DMS53 treated with DMSO at 0.1 percent for 48 hours (cell line): ENCODE data around the gene HS3ST3B1.

ENCODE experiments used
- DNase-seq: peaks from one replicate; lab custom pipeline; 2025; ENCODE audit not compliant: unreplicated experiment; lab: John Stamatoyannopoulos, UW

Gene HS3ST3B1

DNA sequence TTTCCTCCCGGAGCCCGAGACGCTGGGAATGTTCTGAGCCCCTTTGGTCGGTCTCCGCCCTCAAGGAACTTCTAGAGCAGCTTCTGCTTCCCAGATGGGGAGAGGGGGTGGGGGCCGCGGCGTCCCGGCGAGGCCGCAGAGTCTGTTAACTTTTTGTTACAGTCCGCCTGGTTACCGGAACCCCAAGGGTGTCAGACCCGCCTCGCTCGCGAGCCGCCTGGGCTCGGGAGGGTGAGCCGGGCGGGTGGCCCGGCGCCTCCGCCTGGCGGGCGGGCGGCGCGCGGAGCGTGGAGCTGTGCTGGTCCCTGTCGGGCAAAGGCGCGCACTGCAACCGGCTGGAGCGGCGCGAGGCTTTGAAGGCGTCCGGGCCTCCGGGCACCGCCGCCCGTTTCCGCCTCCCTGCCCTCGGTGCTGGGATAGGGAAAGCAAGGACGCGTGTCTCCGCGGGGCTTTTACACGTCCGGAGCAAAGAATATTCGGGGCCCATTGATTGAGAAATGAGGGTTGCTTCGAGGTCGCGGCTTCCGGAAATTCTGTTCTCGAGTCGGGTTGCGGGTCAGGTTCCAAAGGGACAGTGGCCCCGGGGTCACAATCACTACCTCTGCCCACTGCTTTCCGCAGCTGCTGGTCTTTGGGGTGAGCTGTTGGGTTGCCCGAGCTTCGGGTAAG lies 1.7 kb downstream of the HS3ST3B1 start:
- no peak for DNase-seq

DNA sequence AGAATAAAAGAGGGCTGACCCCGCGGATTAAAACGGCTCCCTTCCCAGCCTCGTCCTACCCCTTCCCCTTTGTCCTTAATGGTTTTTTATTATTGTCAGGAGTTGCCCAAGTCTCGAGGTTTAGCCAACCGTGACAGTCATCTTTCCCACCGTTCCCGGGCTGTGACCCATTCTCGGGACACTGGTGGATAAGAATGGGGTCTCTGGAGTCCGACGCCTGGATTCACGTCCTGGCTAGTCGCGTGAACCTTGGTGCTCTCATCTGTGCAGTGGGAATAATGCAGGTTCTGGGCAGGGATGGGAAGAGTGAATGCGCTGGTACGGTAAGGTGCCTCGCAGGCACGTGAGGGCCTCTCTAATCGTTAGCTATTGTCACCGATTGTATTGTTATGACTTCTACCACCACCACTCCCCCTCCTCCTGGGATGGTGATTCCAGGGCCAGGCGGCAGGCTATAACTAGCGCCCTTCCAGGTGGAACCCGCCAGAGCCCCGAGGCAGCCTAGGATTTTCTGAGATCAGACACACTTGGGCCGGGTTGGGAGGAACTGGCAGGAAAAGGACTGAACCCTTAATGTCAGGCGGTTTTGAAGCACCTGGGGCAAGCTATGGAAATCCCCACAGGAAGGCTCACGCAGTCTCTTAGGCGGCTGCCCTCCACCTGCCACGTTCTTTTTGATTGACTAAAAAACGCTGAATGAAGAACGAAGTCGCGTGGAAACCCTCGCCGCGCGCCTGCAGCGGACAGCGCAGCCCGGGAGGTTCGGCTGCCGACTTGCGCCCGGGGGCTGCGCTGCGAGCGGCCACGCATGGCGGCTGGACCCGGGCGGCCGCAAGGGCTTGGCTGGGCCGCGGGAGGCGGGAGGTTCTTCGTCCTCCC lies 2.7 kb downstream of the HS3ST3B1 start:
- DNase-seq: no peak

DNA sequence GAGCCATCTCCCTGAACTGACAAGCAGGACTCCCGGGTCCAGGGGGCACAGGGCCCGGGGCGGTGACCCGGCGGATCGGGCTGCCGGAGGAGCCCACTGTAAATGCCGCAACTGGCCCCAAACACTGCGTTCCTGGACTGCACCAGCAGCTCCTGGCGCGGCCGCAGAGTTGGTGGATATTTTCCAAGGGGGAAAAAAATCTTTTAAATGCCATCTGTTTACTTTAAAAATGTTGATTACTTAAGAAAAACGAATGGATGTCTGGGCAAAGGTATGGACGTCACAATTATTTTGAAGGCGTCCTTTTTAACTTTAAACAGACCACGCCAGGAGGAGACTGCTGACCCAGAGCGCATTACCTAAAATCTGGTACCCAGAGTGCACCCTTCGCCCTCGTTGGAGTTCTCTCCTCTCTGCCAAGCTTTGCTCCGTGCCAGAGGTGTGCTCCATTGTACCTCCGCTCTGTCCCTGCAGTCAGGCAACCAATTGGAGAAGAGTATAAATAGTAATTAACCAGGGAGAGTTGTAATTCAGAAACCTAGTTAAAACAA lies 3.4 kb downstream of the HS3ST3B1 start:
- DNase-seq: no peak

DNA sequence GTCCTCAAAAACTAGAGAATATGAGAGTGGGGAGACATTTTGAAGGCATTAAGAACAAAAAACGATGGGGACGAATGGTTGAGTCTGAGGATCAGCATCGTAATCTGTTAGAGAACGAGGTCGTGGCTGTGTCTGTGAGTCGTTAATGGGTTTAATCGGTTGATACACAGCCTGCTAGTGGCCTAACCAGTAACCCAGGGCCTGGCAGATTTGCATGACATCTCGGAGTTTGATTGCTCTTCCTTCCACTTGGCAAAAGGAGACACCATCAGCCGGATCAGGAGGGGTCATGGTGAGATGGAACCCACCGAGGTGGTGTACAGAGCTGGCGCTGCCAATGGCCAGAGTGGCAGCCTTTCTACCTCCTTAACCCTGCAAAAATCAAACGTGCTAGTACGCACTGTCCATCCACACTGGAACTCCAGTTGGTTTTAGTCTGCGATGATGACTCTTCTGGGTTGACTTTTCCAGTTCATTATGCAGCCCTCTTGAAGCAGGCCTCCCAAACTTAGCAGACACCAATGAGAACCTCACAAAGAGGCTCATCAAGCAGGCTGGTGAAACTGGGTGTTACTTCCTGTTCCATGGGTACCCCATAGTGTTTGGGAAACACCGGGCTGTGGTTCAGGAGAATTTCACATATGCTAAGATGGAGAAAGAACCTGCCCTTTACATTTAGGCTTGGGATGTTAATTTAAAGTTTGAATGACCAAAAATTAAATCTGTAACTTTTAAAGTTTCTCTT lies 4.1 kb downstream of the HS3ST3B1 start:
- no peak for DNase-seq

DNA sequence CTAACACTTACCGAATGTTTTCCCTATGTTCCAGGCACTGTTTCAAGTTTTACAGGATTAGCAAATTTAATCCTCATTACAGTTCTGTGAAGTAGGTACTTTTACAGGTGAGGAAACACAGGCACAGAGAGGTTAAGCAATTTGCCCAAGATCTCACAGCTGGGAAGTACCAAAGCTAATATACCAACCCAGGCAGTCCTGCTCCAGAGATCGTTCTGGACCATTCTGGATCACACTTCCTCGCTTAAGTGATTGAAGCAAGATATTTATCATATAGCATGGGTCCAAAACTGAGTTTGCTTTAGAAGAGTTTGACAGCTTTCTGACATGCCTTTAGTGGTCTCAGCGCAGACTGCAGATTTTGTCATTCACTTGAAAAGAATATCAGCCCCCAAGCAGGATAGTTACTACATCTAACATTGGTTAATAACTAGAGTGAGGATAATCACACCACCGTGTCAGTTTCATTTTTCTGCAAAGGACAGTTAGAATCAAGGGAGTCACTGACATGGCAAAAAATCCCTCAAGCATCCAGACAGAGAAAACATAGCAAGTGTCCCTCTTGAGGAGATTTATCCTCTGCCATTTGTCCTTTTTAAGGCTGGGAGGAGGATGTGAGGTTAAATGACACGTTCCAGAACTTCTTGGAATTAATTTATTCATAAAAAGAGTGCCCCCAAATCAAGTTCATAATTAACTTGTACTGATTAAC lies 5.1 kb downstream of the HS3ST3B1 start:
- no peak for DNase-seq

DNA sequence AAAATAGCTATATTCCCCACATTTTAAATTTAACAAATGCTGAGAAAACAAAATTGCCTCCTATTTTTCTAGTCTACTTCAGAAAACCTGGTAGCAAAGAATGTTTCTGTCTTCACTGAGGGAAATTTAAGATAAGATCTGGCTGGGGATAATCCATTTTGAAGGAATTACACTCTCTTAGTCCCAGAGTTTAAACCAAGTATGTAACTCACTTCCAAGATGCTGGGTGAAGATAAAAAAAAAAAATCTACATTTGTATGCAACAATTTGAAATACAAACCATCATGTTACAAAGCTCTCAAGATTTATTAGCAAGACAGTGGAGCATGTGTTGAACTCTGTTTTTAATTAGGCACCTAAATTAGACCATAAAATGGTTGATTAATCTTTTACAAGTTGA lies 5.7 kb downstream of the HS3ST3B1 start:
- no peak for DNase-seq

DNA sequence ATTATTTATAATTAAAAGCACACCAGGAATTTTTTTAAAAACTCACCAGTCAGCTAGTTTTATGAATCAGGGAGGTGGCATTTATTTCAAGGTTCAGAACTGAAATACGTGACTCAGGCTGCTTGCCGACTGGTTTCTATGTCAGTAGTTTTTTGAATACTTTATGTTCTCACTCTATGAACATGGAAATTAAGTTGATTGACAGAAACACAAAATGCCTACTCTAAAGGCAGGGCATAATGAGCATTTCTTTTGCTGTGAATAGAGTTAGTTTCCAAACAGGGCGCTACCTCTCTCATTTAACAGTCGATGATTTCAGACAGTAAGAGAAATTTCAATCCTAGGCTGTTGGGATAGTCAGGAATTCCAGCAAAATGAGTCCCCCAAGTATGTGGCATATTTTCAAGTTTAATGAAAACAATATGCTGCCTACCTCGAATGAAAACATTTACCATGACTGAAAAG lies 6.7 kb downstream of the HS3ST3B1 start:
- no peak for DNase-seq

DNA sequence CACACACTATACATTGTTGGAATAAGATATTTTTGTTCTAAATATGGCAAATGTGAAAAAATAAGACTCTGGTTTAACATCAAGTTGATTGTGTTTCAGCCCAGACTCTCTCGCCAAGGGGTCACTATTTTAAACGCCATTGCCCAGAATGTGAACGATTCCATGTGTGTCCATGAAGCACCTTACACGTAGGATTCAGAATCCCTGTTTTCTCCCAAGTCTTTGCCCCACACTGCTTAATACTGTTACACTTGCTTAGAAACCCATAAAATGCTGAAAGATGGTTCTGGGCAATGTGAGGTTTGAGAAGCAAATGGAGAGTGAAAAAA lies 7.7 kb downstream of the HS3ST3B1 start:
- DNase-seq: no peak

DNA sequence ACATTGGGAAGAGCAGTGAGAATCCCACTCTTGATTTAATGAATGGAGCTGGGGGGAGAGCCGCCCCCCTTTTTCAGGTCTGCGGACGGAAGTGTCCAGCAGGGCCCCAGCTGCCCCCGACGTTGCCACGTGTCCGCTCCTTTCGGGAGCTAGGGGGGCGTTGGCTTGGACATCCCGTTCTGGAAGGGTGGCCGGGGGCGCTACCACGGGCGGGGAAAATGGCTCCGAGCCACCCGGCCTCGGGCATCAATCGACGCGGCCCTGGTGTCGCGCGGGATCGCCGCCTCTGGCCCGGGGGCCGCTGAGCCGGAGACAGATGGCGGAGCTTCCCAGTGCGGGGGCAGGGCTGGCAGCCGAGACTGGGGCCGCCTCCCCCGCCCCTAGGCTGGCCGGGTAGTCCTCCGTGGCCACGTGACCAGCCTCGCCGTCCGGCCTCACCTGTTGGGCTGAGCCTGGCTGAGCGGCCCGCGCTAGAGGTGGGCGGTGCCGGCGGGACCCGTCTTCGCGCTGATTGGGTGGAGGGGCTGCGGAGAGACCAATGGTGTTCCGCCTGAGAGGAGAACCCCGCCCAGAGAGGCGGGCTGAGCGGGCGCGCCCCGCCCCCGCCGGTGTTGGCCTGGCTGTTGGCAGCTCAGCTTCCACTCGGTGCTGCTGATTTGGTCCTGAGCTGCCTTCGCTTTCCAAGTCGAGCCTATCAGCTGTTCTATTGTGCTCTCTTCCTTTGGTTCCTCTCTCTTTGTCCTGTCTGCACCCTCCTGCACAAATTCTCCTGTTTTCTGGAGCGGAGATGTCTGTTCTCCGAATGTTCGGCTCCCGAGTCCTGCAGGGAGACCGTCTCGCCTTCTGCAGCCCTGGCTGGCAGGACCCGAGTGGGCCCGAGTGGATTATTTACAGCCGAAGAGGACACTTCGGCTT lies 8.3 kb downstream of the HS3ST3B1 start:
- DNase-seq: no peak

DNA sequence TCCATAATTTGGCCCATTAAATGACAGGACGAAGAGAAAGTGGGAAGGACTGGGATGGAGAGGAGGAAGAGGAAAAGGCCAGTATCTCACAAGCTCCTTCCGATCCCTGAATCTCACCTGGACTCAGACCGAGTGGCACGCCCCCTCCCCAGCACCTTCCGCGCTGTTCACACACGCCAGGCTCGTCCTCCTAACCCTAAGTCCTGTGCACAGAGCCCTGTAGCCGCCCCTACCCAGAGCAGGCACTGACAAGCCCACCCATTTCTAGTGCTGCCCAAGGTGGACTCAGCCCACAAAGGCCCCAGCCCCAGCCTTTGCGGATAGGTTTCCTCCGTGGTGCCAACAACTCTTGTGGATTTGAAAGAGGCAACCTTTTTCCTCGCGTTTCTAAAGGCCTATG lies 9.2 kb downstream of the HS3ST3B1 start:
- no peak for DNase-seq

DNA sequence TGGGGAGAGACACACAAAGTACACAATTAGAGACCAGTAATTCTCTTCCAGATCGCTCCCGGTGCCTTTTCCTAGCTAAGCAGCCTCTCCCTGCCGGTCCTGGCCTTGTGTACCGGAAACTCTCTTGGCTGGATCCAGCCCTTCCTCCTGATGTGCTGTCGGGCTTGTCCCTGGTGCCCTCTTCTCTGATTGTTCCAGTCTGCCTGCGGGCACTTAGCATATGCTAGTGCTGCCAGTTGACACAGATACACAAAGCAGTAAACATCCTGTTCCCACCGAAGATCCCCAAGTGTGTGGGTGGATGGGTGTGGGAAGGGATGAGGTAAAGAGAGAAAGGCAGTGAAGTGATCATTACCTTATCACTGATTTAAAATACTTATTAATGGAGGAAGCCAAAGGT lies 9.7 kb downstream of the HS3ST3B1 start:
- DNase-seq: no peak

DNA sequence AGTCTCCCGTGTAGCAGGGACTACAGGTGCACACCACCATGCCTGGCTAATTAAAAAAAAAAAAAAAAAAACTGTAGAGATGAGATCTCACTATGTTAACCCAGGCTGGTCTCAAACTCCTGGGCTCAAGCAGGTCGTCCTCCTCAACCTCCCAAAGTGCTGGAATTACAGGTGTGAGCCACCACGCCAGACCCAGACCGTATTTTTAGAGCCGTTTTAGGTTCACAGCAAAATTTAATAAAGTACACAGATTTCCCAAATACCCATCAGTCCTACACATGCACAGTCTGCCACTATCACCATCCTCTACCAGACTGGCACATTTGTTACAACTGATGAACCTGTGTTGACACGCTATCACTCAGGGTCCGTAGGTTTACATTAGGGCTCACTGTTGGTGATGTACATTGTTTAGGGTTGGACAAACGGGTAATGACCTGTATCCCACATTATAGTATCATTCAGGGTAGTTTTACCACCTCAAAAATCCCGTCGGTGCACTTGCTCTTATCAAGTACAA lies 10.4 kb downstream of the HS3ST3B1 start:
- no peak for DNase-seq

DNA sequence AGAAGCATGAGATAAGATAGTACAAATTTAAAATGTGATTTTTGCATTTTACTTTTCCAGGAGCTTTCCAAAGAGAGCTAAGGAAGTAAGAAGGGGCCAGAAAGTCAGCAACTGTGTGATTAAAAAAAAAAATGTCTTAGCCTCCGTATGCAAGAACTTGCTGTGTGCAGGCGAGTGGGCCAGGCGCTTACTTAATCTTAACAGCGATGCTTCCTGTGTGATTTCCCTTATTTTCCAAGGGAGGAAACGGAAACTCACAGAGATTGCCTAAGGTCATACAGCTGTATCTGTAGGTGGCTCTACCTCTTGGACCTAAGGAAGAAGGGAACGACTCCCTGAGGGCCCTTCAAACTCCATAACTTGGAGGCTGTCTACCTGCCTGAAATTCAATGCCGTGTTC lies 11.1 kb downstream of the HS3ST3B1 start:
- DNase-seq: no peak

DNA sequence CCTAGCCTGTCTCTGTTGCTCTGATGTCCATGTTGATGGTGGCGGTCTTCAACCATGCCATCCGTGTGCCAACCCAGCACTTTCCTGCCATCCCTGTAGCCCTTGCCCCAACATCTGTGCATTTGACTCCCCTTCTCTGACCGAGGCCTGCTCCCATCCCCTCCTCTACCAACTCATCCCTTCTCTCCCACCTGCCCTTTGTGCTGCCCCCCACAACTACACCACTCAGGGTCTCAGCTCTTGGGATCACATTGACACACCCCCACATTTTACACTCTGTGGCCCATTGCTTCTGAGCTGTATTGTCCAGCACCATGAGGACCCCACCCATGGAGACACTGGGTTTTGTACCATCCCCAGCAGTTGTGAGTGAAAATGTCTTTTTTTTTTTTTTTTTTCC lies 11.6 kb downstream of the HS3ST3B1 start:
- no peak for DNase-seq

DNA sequence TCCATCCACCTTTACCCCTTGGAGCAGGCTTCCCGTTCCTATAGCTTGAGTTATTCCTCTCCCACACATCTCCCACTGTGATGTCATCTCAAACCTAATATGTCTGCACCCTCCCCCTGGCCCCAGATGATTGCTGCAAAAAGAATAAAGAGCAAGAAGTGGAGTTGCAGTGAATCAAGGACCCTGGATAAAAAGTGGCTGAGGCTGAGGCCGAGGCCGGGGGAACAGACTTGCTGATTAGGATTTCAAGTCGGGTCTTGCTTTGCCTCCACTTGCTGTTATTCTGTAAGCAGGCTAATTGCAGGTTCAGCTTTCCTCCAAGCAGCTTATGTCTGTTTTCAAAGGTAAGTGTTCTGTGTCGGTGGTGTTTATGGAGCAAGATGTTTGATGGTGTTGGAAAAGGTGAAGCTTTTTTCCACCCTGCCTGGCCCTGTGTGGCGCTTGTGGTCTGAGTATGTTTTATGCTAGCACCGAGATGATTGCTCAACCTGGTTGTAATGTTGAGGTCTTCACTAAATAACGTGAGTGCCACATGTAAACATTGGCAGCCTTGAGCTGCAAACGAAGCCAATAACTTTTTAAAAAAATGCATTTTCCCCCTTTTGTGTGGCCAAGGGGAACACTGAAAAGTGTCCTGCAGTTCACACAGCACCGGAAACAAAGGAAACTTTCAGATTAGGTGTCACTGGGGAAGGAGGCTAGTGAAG lies 15.4 kb downstream of the HS3ST3B1 start:
- no peak for DNase-seq

DNA sequence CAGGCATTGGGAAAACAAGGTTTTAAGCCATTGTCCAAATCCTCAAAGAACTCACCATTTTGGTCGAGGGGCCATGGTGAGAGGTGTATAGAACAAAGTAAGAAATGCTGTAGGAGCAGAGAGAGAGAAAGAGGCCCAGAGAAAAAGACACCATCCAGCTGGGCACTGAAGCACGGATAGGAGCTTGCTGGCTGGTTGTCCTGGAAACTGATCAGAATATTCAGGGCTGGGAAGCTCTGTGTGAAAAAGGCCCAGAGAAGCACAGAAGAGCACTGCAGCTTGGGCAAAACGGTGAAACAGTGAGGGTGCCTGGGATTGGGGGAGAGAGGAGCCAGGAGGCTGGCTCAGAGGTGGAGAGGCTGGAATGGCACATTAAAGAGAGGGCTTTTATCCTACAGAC lies 16.5 kb downstream of the HS3ST3B1 start:
- DNase-seq: no peak

DNA sequence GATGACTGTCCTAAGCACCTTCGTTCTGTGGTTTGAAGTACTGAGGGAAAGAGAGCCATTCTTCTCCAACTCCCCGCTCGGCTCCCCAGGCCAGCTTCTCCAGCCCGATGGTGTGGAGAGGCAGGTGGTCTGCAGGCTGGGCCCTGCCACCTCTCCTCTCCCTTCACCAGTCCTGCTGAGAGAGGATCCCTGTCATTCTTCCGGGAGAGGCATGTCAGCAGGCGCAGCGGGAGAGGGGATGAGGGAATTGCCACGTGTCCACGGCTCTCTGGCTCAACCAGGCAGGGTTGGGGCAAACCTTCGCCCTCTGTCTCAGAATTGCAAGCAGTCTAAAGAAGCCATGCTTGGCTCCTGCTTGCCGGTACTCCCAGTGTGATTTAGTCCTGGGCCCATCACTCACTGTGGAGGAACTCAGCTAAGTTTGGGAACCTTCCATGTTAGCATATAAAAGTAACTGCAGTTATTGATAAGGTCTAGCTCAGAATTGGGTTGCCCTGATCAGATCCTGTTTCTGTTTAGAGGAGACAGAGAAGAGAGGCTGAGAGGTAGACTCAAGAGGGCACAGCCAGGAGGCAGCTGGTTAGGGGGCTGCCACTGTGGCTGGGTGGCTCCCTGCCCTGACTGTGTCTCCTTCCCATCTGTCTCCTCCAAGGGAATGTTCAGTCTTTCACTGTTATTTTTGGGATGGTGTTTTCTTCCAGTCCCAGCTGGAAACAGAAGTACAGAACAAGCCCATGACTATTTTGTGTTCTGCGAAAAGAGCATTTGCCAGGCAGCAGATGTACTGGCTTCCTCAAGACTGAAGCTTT lies 17.4 kb downstream of the HS3ST3B1 start:
- no peak for DNase-seq

DNA sequence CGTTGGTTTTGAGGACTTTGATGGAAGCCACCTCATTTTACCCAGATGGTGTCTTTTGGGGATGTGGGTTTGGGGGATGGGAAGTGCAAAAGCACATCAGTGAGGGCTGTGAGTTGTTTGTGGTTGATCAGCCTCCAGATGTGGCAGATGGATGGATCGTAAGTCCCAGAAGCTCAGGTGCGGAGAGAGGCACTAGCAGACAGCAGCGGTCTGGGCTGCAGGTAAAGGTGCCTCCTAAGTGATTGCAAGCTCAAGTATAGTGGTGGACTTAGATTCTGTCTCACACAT lies 18.0 kb downstream of the HS3ST3B1 start:
- no peak for DNase-seq

DNA sequence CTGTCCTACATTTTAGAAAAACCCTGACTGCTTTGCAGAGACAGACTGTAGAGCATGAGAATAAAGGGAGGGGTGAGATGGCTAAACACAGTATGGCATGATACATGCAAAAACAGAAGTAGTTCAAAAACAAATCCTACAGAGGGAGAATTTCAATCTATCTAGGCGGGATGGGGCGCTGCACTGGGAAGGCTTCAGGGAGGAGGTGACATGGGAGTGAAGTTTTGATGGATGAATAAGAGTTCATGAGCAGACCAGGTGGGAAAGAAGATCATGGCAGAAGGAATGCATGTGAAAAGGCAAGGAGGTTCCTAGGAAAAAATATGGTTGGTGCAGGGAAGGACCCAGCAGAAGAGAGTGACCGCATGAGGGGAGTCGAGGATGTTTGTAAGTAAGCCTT lies 19.2 kb downstream of the HS3ST3B1 start:
- DNase-seq: no peak
